ENCODE measurements around the gene CFAP43. TPM values are rescaled to one million over a fixed set of nuclear protein-coding genes. Genes with fewer than 3 reads are reported as not detected.

Gene CFAP43
- total RNA-seq, 1 donor from 2014 or later = not detected

DNA sequence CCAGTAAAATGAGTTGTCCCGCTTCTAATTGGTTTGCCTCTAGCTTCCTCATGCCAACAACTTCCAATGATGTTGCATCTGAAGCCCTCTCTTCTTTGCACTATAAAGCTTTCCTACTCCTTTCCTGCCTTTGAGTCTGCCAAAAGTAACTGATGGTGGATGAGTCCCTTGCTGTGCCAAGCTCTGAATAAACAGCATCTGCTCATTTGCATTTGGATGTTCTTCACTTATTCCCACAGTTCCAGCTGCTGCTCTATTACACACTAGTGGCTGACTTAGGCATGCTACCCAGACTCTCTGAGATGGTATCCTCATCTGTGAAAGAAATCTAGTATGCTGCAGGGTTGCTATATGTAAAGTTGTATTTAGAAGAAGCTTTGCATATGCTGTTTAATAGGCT, 85.3 kb downstream of the CFAP43 start:
- intact Hi-C loops (cut with micrococcal nuclease) = no loop called here

DNA sequence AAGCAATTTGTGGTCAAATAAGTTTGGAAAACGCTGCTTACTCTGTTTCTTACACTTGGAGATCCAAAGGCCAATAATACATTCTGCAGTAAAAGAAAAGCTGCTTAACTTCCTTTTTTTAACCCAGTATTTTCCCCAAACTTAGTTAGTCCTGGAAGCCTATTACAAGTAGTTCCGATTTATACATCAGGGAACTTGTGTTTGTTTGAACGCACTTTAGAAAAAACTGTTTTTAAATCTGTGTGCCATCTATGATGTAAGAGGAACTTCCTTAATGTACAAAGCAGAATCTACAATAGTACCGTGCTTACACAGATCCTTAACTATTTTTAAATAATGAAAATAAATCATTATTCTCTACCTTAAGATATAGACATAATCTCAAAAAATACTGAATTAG, 87.2 kb downstream of the CFAP43 start:
- intact Hi-C loops (cut with micrococcal nuclease) = no loop called here

DNA sequence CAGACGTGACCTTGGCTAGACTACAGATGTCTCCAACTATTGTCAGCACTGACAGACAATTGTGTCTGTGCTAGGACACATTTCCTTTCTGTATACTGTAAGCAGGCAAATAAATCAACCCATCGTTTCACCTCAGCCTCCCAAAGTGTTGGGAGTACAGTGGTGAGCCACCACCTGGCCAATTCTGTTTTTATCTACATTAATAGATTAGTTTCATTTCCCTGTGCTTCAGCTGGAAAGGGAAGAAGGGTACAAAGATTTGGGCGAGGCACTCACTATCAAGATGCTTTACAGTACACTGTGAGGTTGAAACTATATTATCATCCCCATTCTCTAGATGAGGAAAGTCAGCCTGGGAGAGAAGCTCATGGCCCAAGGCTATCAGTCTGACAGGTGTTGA, 88.3 kb downstream of the CFAP43 start:
- intact Hi-C loops (cut with micrococcal nuclease) = no loop called here

DNA sequence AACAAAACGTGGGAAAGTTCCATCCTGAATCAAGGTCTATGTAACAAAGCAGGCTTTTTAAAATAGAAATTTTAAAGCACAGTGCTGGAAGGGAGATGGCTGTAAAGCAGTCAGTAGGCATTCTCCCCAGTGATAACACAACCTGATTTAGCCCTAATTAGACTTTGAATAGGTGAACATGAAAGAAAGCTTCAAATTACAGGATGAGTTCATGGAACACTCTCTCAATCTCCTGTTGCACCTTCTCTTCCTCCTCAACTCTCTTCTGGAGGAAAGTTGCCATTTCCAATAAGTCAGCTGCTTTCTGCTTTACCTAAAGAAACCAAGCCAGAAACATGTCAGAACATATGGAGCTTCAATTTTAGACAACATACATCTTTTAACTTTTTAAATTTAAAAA, 90.1 kb downstream of the CFAP43 start:
- intact Hi-C loops (cut with micrococcal nuclease) = no loop called here

DNA sequence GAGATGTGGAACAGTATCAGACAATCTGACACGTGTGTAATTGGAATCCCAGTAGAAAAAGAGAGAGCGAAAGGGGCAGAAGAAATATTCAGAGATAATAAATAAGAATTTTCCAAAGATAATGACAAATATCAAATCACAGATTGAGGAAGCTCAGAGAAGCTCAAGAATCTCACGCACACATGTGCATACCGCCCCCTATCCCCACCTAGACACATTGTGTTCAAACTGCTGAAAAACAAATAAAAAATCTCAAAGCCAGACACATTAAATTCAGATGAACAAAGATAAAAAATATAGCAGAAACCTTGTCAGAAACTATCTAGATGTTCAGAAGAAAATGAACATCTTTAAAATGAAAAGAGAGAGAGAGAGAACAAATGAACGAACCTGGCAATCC, 92.9 kb downstream of the CFAP43 start:
- intact Hi-C loops (cut with micrococcal nuclease) = no loop called here

DNA sequence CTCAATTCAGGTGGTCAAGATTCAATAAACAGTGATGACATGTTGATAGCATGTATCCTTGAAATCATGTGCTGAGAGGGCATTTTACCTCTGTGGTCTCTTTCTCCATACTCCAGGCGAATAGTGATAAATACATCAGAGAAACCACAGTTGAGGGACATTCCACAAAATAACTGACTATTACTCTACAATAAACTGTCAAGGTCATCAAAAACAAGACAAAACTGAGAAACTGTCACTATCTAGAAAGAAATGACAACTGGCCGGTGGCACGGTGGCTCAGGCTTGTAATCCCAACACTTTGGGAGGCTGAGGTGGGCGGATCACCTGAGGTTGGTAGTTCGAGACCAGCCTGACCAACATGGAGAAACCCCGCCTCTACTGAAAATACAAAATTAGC, 94.0 kb downstream of the CFAP43 start:
- intact Hi-C loops (cut with micrococcal nuclease) = no loop called here

DNA sequence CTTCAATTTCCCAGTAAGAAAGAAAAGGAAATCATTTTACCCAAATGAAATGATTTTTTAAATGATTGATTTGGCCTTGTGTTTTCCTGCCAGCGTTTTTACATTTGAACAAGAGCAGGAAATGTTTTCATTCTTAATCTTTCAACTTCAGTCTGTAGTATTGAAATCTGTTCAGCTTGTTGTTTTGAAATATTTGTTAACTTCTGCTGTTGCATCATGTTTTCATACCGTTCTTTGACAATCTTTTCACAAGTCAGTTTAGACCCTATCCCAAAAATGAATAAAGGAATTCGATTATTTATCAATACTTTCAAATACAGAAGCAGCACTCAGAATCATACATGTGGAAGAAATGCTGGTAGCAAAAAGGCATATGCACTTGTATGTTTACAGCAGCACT, 102.1 kb downstream of the CFAP43 start:
- intact Hi-C loops (cut with micrococcal nuclease) = no loop called here

DNA sequence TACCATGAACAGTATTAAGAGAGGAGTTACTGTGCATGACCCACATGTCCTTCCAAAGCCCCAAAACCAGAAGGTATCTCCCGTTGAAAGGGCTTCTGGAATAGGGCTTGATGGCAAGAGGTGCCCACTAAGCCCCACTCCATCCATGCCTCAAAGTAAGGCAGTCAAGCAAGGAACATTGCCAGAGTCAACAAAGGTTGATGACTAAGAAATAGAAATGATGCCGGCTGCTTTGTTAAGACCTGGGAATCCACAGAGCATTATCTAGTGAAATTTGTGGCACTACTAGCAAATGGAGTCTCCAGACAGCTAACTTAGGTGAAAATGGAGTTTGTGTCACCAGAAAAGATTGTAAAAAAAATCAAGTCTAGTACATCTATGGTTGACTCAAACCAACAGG, 104.0 kb downstream of the CFAP43 start:
- intact Hi-C loops (cut with micrococcal nuclease) = no loop called here

DNA sequence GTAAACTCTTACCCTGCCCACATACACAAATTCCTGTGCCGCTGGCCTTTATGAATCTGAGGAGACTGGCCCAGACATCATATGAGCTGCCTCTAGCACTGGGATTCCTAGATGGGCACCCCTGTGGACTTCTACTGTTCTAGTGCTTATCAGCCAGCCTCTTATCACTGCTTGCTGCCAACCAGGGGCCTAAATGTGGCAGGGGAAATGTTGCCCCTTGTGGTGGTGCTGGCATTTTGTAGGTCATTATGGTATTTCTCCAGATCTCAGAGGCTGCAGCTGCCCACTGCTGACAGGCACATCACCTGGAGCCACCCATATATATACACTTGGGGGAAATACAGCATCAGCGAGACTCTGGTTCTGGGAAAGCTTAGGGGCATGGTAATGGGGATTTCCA, 104.8 kb downstream of the CFAP43 start:
- intact Hi-C loops (cut with micrococcal nuclease) = no loop called here

DNA sequence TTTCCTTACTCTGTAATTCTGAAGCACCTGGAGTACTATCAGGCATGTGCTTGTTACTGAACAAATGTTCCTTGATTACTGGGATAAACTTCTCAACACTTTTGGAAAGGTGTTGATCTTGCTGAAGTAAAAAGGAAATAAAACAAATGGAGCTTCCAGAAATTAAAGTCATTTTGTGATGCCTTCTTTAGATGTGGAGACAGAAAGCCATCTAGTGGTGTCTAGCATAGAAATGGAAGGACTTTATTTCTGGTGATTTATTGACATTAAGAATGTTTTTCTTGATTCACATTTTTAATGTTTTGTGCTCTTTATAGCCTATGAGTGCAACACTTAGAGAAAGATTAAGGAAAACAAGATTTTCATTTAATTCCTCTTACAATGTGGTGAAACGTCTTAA, 108.8 kb downstream of the CFAP43 start:
- intact Hi-C loops (cut with micrococcal nuclease) = loop anchor here (2.0 to 5.0 kb wide), 5 partner anchors 141 to 1701 kb away; partner anchors contain the start of genes CFAP58, FBXL15 and ITPRIP

DNA sequence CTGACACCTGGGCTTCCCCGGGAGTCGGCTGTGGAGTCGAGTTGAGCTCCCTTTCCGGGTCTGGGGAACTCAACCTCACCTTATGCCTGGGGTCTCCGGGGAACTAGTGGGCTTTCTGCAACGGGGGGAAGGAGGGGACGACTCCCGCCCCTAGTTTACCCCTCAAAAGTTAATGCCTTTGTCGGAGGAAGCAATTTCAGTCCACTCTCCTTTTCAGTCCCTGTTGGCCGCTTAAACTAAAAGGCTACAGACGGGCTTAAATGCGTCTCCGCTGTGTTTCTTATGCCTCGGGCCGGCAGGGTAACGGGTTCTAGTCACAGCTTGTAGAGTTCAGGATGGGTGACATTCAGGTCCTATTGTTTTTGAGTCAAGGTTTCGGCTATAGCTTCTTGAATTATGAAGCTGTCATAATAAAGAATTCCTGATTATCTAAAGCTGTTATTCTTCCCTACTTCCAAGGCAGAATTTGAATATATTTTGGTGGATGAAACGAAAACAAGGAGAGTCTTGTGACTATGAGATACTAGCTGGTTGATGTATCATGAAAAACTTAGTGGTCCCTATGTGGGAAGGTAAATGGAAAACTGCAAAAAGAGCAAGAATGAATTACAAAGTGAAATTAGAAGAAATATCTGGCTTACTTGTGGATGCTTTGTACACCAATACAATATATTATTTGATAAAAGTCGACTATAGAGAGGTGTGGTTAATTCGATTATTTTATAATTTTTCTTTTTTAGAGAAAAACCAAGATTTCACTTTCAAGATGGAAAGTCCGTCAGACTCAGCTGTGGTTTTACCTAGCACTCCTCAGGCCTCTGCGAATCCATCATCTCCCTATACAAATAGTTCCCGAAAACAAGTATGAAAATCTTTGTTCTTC, 109.7 kb downstream of the CFAP43 start:
- intact Hi-C loops (cut with micrococcal nuclease) = loop anchor here (2.0 to 5.0 kb wide), 5 partner anchors 140 to 1700 kb away; partner anchors contain the start of genes CFAP58, FBXL15 and ITPRIP

DNA sequence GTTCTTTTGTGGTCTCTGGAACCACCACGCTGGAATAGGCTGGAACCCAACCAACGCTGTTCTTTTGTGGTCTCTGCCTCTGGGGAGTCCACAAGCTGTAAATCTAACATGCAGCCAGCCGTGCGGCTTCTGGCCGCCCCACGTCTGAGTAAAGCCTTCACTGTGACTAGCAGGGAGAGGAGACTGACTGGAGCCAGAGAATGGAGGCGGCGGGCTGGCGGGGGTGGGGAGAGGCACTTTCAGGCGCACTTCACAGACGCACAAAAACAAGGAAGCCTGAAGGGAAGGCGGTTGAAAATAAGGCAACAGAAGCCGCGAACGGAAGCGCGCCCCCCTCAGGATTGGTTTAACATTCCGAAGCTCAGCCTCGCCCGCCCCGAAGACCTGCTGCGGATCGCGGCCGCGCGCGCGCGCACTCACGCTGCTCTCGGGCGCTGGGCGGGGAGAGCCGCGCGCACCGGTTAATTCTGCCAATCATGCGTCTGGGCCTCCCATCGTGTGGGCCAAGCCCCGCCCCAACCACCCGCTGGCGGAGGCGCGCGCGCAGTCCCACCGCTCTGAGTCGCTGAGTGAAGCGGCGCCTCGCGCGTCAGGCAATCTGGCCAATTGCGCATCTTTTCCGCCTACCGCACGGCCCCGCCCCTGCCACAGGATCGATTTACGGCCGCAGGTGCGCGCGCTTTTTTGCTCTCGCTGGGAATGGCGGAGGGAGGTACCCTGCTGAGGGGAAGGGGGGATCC, 110.5 kb downstream of the CFAP43 start, which contains the start of gene SFR1:
Gene SFR1 (plus strand): TSS at position 687 of the 740 bp plus-strand sequence. CDS start 13 bp downstream, at position 700.
- intact Hi-C loops (cut with micrococcal nuclease) = loop anchor here (1.0 to 5.0 kb wide), 11 partner anchors 111 to 1699 kb away; partner anchors contain the start of genes CFAP43, CFAP58, FBXL15 and ITPRIP

DNA sequence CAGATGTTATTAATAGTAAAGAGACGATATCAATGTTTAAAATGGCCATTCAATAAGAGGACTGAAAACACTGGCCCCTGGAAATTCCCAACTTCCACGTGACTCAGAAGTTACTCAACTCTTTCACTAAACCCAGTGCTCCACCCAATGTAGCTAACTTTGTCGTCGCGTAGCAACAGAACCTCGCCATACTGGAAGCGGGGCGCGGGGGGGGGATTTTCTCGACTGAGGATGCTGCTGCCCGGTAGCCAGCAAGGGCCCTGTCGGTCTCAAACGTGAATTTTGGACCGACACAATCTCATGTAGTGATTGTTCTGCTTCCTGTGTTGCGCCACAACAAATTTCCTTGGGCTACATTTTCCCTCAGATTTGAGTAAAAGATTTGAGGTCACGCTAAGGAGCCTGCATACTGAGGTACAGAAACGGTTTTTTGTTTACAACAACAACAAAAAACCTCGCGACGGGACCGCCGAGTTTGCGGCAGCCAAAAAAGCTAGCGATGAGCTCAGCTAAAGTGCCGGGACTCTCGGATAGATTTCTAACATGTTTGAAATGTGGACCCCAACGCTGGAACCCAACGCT, 111.2 kb downstream of the CFAP43 start:
- intact Hi-C loops (cut with micrococcal nuclease) = loop anchor here (1.0 to 5.0 kb wide), 10 partner anchors 111 to 1699 kb away; partner anchors contain the start of genes CFAP43, FBXL15, ITPRIP and SLK

DNA sequence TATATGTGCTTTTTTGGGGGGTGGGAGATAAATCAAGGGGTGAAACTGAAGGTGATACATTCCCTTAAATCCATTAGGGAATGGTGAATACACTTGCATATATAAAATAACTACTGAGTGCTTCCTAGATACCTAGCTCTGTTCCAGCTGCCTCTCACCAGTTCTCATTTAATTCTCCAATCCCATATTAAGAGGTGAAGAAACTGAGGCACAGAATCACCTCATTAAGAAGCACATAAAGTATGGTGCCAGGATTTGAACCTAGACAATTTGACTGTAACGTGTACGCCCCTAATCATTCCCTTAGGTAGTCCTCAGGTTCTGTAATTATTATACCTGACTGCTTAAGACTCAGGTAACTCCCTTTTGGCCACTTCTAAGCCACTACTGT, 111.7 kb downstream of the CFAP43 start:
- intact Hi-C loops (cut with micrococcal nuclease) = loop anchor here (5.0 kb wide), 4 partner anchors 138 to 1698 kb away; partner anchors contain the start of genes FBXL15 and ITPRIP

DNA sequence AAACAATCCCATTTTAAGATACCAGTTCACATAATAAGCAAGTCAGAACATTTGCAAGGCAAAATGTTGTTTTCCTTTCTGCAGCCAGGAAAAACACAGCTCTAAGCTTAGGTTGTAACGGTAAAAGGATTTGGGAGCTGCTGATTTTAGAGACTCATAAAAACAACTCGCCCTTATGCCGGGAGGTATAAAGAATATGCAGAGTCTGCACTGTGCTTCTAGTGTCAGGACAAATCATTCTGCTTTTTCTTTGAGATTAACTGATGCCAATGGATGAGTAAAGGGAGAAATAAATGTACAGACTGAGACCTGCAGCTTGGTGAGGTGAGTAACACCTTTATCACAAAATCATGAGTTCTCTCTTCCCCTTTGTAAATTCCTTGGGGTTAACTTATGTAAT, 112.2 kb downstream of the CFAP43 start:
- intact Hi-C loops (cut with micrococcal nuclease) = loop anchor here (5.0 kb wide), 4 partner anchors 138 to 1698 kb away; partner anchors contain the start of genes FBXL15 and ITPRIP

DNA sequence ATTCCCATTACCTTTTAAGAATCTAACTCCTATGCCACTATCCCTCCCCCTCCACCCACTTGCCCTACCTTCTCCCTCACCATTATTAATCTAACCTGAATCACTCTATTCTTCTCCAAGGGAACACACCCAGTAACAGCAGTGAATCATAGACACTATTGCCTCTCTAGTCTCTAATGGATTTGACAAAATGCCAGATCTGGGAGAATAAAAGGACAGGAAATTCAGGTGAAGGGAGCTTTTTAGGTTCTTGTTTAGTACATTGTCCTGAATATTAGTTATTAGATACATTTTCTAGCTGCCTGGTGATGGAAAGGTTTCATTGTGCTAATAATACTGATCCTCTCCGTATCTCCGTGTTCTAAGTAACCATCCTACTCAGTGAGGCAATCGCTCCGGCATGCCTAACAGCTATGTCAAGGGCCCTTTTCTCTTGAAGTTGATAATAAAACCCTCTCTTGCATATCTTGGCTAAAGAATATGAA, 114.3 kb downstream of the CFAP43 start:
- intact Hi-C loops (cut with micrococcal nuclease) = no loop called here

DNA sequence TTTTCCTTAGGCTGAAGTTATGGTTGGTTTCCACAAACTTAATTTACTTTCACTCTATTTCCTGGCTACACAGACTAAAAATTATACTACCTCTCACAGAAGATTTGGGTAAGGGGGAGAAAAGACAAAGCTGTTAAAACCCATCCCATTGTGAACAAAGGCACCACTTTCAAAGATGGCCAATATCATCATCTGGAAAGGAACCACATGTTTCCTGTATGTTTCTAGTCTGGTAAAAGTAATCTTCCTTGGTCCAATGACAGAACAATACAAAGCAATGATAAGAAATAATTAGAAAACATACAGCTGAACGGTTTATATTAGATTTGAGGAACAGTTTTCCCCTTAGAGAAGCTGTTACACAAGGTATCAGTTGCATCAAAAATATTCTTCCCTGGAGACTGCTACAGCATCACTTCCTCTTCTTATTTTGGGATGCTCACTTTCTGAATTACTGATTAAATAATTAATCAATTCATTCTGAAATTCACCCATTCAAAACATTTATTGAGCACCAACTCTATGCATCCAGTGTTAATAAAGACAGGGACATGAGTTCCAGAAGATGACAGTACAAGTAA, 118.7 kb downstream of the CFAP43 start:
- intact Hi-C loops (cut with micrococcal nuclease) = no loop called here

DNA sequence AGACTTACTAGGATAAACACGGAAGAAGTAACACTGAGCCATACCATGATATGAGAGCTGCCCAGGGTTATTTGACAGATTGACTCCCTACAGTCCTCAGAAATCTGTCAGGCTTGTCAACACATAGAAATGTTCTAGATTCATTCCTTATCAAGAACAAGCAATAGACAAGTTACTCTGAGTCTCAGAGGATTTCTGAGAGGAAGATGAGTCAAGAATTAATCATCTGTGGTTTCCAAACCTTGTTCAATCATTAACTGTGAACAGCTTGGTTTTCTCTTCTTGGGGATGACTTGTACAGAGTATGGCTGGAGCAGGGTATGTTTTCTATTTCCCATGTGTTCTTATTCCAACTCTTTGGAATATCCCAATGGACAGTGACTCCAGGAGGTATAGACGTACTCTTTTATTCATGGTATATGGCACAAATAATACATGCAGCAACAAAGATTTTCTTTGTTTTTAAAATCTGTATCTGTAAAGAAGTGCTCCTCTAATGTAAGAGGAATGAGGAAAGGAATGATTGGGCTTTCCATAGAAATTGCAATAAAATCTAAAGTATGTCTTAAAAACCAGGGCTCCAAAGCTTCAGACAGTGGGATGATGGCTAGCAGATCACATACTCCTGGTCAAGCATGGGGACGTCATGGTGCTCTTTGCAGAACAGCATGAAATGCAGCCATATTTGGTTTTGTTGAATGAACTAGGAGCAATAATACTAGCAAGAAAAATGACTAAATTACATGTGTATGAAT, 122.1 kb downstream of the CFAP43 start:
- intact Hi-C loops (cut with micrococcal nuclease) = no loop called here

DNA sequence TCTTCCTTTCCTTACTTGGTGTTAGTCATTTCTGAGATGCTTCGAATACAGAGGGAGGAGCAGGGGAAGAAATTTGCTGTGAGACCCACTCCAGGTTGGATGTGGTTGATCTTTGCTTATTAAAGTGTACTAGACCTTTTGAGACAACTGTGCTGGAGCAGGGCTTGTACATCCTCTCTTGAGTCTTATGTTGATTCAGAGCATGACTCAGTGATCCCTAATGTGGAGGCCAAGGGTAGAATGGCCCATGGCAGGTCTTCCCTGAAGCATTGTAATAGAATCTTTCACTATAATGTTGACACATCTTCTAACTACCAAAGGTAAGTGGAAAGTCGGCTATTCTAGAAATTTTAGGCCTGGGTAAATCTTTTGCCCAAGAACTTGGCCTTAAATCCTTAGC, 127.2 kb downstream of the CFAP43 start:
- intact Hi-C loops (cut with micrococcal nuclease) = no loop called here

DNA sequence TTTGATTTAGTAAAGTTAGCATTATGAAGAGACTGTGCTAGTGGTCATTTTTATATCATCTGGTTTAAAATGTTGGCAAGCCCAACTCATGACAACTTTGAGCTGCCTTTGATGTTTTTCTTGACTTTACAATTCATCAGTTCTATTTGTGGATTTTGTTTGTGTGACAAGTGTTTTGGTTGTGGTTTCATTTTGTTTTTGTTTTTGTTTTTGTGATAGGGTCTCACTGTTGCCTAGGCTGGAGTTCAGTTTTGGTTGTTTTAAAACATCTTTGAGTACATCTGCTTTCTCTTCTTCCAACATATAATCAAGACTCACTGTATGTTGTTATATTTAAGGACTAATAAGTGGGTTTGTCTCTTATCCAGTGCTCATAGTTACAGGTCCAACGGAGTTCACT, 127.7 kb downstream of the CFAP43 start:
- intact Hi-C loops (cut with micrococcal nuclease) = no loop called here
